Cardiac fibroblast (primary cell): Measurements from ENCODE around the gene GET3.

Experiments used
- DNase-seq, 2 donors: peaks; one replicate each; pipeline versions ENCODE4 v3.0.0 to v3.0.0-alpha.2; 2010; ENCODE audit warnings: low read depth in 2 of 2
- H3K4me3 ChIP-seq, 2 donors: replicated peaks in 1 of 2; 1 replicate in 1 of 2; 2 replicates in 1 of 2; pipeline ENCODE4 v1.5.1; 2011; ENCODE audit warnings: low read depth in 2 of 2, low read length in 2 of 2, mild to moderate bottlenecking in 2 of 2, moderate library complexity in 1 of 2
- TF ChIP-seq, protein P1 (sequence below): IDR thresholded peaks from one replicate; pipeline ENCODE4 v1.5.1; 2011; ENCODE audit warnings: low read depth, mild to moderate bottlenecking, low read length, inconsistent platforms

GET3 gene

DNA sequence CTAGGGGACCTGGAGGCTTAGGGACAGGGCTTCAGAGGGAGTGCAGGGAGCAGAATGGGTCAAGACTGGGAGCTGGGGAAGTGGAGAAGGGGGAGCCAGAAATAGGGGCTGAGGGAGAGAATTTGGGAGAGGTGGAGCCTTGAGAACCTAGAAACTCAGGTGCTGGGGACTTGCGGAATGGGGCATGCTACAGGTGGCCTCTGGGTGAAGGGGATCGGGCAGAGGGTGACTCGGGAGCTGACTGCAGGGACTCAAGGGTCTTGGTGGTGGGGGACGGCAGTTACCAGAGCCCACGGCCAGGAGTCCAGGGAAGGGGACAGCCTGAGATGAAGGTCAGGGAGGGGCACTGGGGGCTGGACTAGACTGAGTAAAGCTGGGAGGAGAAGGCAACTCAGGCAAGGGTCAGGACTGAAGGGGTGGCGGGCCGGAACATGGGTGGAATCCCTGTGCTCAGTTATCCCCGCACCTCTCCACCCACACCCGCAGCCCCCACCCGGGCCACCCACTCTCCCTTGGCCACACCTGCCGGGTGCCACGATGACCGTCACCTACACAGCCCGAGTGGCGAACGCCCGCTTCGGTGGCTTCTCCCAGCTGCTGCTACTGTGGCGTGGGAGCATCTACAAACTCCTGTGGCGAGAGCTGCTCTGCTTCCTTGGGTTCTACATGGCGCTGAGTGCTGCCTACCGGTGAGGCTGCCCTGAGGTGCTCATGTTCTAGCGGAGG, 14.9 kb downstream of the GET3 start:
- H3K4me3 ChIP-seq: no peak overlapping the region
- TF ChIP-seq, protein P1, sequence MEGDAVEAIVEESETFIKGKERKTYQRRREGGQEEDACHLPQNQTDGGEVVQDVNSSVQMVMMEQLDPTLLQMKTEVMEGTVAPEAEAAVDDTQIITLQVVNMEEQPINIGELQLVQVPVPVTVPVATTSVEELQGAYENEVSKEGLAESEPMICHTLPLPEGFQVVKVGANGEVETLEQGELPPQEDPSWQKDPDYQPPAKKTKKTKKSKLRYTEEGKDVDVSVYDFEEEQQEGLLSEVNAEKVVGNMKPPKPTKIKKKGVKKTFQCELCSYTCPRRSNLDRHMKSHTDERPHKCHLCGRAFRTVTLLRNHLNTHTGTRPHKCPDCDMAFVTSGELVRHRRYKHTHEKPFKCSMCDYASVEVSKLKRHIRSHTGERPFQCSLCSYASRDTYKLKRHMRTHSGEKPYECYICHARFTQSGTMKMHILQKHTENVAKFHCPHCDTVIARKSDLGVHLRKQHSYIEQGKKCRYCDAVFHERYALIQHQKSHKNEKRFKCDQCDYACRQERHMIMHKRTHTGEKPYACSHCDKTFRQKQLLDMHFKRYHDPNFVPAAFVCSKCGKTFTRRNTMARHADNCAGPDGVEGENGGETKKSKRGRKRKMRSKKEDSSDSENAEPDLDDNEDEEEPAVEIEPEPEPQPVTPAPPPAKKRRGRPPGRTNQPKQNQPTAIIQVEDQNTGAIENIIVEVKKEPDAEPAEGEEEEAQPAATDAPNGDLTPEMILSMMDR: no peak
- DNase-seq: no peak

DNA sequence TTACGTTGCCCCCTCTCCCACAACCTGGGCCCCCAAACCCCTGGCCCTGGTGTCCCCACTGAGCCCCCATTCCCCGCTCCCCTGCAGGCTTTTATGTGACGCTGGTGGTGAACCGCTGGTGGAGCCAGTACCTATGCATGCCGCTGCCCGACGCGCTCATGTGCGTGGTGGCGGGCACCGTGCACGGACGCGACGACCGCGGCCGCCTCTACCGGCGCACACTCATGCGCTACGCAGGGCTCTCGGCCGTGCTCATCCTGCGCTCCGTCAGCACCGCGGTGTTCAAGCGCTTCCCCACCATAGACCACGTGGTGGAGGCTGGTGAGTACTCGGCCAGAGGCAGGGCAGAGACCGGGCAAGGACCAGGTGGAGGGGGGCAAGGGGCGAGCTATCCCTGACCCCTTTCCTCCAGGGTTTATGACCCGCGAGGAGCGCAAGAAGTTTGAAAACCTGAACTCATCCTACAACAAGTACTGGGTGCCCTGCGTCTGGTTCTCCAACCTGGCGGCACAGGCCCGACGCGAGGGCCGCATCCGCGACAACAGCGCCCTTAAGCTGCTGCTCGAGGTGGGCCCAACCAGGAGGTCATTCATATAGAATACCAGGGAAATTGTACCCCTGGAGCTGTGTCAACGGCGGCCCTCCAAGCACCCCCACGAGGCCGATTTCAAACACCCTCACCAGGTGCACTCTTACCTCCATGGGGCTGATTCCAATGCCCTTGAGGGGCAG, 17.3 kb downstream of the GET3 start:
- TF ChIP-seq, protein P1: no peak
- no peak overlapping the region for H3K4me3 ChIP-seq
- no peak for DNase-seq

DNA sequence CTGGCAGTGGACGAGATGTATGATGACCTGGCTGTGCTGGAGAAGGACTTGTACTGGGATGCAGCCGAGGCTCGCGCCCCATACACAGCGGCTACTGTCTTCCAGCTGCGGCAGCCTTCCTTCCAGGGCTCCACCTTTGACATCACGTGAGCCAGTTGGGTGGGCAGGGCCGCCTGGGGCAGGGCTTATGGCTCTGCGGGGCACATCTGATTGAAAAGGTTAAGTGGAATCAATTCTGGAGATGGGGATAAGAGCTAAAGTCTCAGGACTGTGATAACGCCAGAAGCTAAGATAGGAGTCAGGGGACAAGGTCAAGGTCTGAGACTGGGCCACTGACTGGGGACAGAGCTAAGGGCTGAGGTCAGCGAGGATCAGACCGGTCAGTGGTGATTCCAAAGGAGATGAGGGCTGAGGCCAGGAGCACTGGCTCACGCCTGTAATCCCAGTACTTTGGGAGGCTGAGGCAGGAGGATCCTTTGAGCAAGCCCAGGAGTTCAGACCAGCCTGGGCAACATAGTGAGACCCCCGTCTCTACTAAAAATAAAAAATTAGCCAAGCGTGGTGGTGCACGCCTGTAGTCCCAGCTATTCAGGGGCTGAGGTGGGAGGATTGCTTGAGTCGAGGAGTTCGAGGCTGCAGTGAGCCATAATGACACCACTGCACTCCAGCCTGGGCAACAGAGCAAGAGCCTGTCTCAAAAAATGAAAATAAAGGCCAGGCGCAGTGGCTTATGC, 19.0 kb downstream of the GET3 start:
- TF ChIP-seq, protein P1: no peak
- DNase-seq: no peak
- no peak overlapping the region for H3K4me3 ChIP-seq

DNA sequence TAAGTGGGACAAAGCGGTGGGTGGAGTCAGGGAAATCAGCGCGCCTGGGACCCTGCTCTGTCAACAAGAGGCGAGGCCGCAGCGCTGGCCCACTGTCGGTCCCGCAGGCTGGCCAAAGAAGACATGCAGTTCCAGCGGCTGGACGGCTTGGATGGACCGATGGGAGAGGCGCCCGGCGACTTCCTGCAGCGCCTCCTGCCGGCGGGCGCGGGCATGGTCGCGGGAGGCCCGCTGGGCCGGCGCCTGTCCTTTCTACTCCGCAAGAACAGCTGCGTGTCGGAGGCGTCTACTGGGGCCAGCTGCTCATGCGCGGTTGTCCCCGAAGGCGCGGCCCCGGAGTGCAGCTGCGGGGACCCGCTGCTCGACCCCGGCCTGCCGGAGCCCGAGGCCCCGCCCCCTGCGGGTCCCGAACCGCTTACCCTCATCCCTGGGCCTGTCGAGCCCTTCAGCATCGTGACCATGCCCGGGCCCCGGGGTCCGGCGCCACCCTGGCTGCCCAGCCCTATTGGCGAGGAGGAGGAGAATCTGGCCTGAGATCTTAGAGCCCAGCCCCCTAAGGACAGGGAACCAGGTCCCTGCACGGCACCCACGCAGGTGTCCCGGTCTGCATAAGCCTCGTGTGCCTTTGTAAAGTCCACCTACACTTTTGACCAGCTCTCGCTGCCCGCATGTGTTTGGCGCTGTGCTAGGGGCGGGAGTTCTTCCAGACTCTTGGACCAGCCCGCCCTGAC, 20.4 kb downstream of the GET3 start:
- peak; percentile 80 to 83 for DNase-seq
- peak overlapping the region; percentile 32 to 47 for H3K4me3 ChIP-seq
- TF ChIP-seq, protein P1: peak; percentile 71

DNA sequence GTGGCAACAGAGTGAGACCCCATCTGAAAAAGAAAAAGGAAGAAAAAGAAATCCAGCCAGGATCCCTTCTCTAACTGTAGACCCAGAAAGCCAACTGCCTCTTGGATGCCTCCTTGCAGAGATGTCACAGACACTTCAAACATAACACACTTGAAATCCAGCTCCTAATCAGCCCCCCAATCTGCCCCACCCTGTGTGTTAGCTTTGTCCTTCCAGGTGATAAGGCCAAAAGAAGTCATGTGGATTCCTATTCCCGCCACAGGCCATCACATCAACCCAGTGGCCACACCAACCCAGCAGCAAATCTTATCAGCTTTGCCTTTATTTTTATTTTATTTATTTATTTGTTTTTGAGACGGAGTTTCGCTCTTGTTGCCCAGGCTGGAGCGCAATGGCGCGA, 22.4 kb downstream of the GET3 start:
- no peak for DNase-seq
- no peak overlapping the region for H3K4me3 ChIP-seq
- TF ChIP-seq, protein P1: no peak

DNA sequence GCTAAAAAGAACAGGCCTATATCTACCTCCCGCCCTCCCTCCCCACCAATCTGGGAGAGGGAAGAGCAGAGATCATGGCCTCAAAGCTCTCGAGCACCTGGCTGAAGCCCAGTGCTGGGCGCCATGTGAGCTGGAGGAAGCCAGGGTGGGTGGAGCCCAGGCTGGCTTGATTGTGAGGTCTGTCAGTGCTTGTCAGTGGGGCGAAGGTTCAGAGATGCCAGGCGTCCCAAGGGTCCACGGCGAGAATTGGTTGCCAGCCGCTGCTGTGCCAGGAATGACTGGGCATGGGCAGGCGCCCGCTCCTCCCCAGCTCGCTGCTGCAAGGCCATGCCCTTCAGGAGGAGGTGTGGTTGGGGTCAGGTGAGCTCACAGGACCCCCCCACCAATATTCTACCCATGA, 25.8 kb downstream of the GET3 start:
- TF ChIP-seq, protein P1: no peak
- no peak overlapping the region for H3K4me3 ChIP-seq

More for the DNA sequence above, 25.8 kb downstream of the GET3 start:
- DNase-seq: no peak
